CD4-positive, alpha-beta memory T cell (primary cell): ENCODE data around the gene FHIT. TPM values are rescaled to one million over a fixed set of nuclear protein-coding genes. Genes with fewer than 3 reads are reported as not detected.

Experiments
- CTCF ChIA-PET: fragments of 350-600 bp; sonication (Branson Sonifier 250); formaldehyde crosslinking; loops from one replicate; lab custom pipeline; 2021; ENCODE audit warnings: inconsistent platforms; ENCODE audit not compliant: partially characterized antibody; lab: Charles Lee
- POLR2A ChIA-PET: fragments of 350-600 bp; sonication (Branson Sonifier 250); formaldehyde crosslinking; loops from one replicate; lab custom pipeline; 2021; ENCODE audit not compliant: partially characterized antibody; lab: Charles Lee
- DNase-seq, 5 donors: peaks; one replicate each; pipeline versions ENCODE4 v3.0.0 to v3.0.0-alpha.2; 2020 to 2022; ENCODE audit warnings: mixed read lengths in 1 of 5
- H3K27ac ChIP-seq: one replicate; pipeline ENCODE4 v1.7.0; 2013; ENCODE audit warnings: low read depth, low read length
- H3K27me3 ChIP-seq: 2 replicates; pipeline ENCODE4 v1.7.0; 2013; ENCODE audit warnings: mild to moderate bottlenecking, low read length, moderate library complexity; ENCODE audit not compliant: insufficient read depth
- H3K36me3 ChIP-seq: 2 replicates; pipeline ENCODE4 v1.7.0; 2013; ENCODE audit warnings: mild to moderate bottlenecking, low read length, moderate library complexity; ENCODE audit not compliant: insufficient read depth
- H3K4me1 ChIP-seq: 2 replicates; pipeline ENCODE4 v1.7.0; 2013; ENCODE audit warnings: mild to moderate bottlenecking, low read length, moderate library complexity; ENCODE audit not compliant: insufficient read depth
- H3K4me3 ChIP-seq, 2 donors: one replicate each; pipeline ENCODE4 v1.7.0; 2013; ENCODE audit warnings: low read length in 2 of 2, mild to moderate bottlenecking in 1 of 2
- H3K9me3 ChIP-seq, 2 donors: one replicate each; pipeline ENCODE4 v1.7.0; 2013; ENCODE audit warnings: low read length in 2 of 2, control low read depth in 1 of 2; ENCODE audit not compliant: control insufficient read depth in 1 of 2
- H3K27ac Mint-ChIP-seq, 7 donors: one replicate each; pipeline ENCODE4 v1.8.0; 2020 to 2021; ENCODE audit warnings: mixed read lengths in 7 of 7, mild to moderate bottlenecking in 6 of 7, inconsistent platforms in 3 of 7, moderate library complexity in 3 of 7
- H3K27me3 Mint-ChIP-seq, 2 donors: one replicate each; pipeline ENCODE4 v1.8.0; 2020 to 2021; ENCODE audit warnings: mixed read lengths in 2 of 2
- H3K36me3 Mint-ChIP-seq, 2 donors: one replicate each; pipeline ENCODE4 v1.8.0; 2020 to 2021; ENCODE audit warnings: mixed read lengths in 2 of 2, inconsistent platforms in 1 of 2, mild to moderate bottlenecking in 1 of 2
- H3K4me1 Mint-ChIP-seq, 4 donors: one replicate each; pipeline ENCODE4 v1.8.0; 2020 to 2021; ENCODE audit warnings: mixed read lengths in 4 of 4, mild to moderate bottlenecking in 1 of 4
- H3K4me3 Mint-ChIP-seq, 8 donors: one replicate each; pipeline ENCODE4 v1.8.0; 2020 to 2021; ENCODE audit warnings: mixed read lengths in 8 of 8, mild to moderate bottlenecking in 7 of 8, moderate library complexity in 6 of 8, inconsistent platforms in 3 of 8
- H3K9me3 Mint-ChIP-seq, 8 donors: one replicate each; pipeline ENCODE4 v1.8.0; 2020 to 2021; ENCODE audit warnings: mixed read lengths in 8 of 8, mild to moderate bottlenecking in 5 of 8, inconsistent platforms in 3 of 8, moderate library complexity in 1 of 8
- intact Hi-C: fragments of 100-400 bp; cut with micrococcal nuclease; formaldehyde crosslinking; loops from one replicate; pipeline ENCODE4 v1.15.1; 2023
- polyA plus RNA-seq, 2 donors: library from polyadenylated mRNA; unstranded; fragments of 300-500 nt; fragmentation: Illumina TruSeq; gene quantifications; one replicate each; pipeline ENCODE4 v1.2.3, GENCODE V29; 2021
- total RNA-seq, 2 experiments: library from RNA; stranded (reverse); gene quantifications; one replicate each; pipeline ENCODE4 v1.2.3, GENCODE V29; 2021

The FHIT gene
- total and polyA plus RNA-seq, 4 experiments from 2014 or later: 8.5 to 58.7 (median 33.2) TPM

GRCh38 chr3:60764870-60765269, 486.4 kb downstream of the FHIT start:
- no peaks in the 10 kb centered on the region for H3K27me3 ChIP-seq
- H3K36me3 ChIP-seq: no peaks in the 10 kb centered on the region
- no peaks in the 10 kb centered on the region for H3K27me3 Mint-ChIP-seq
- no peak for DNase-seq
- H3K4me3 ChIP-seq: no peak overlapping the region
- no peak overlapping the region for H3K27ac Mint-ChIP-seq
- ChIA-PET POLR2A (no interaction called here), CTCF (no interaction called here)
- intact Hi-C loops: no loop called here
- H3K4me1 ChIP-seq: no peaks in the 10 kb centered on the region
- H3K27ac ChIP-seq: no peak overlapping the region
- H3K4me3 Mint-ChIP-seq: no peak overlapping the region
- H3K9me3 Mint-ChIP-seq: peaks cover 0 to 2% (median 0%) of the 10 kb centered on the region in 8 donors
- no peaks in the 10 kb centered on the region for H3K36me3 Mint-ChIP-seq
- no peaks in the 10 kb centered on the region for H3K9me3 ChIP-seq
- peaks cover 0 to 2% (median 0%) of the 10 kb centered on the region in 4 donors for H3K4me1 Mint-ChIP-seq

GRCh38 chr3:60760145-60760544, 491.1 kb downstream of the FHIT start:
- Mint-ChIP-seq H3K36me3 (no peaks in the 10 kb centered on the region), H3K9me3 (peaks cover 0 to 5% (median 1%) of the 10 kb centered on the region in 8 donors), H3K27me3 (no peaks in the 10 kb centered on the region), H3K4me3 (no peak overlapping the region), H3K27ac (no peak overlapping the region), H3K4me1 (peaks cover 0 to 2% (median 0%) of the 10 kb centered on the region in 4 donors)
- Histone ChIP-seq H3K27ac (no peak overlapping the region), H3K4me3 (no peak overlapping the region), H3K36me3 (no peaks in the 10 kb centered on the region), H3K9me3 (no peaks in the 10 kb centered on the region), H3K27me3 (no peaks in the 10 kb centered on the region), H3K4me1 (no peaks in the 10 kb centered on the region)
- no peak for DNase-seq
- intact Hi-C loops: no loop called here
- ChIA-PET POLR2A (no interaction called here), CTCF (no interaction called here)

- Histone ChIP-seq H3K36me3 (no peaks in the 10 kb centered on the region), H3K27ac (no peak overlapping the region), H3K9me3 (no peaks in the 10 kb centered on the region), H3K27me3 (no peaks in the 10 kb centered on the region), H3K4me1 (no peaks in the 10 kb centered on the region), H3K4me3 (no peak overlapping the region)
- H3K27me3 Mint-ChIP-seq: no peaks in the 10 kb centered on the region
- peaks cover 0 to 2% (median 0%) of the 10 kb centered on the region in 4 donors for H3K4me1 Mint-ChIP-seq
- H3K36me3 Mint-ChIP-seq: no peaks in the 10 kb centered on the region
- intact Hi-C loops: no loop called here
- DNase-seq: no peak
- H3K27ac Mint-ChIP-seq: no peak overlapping the region
- ChIA-PET POLR2A (no interaction called here), CTCF (no interaction called here)
- H3K4me3 Mint-ChIP-seq: no peak overlapping the region
- peaks cover 0 to 5% (median 1%) of the 10 kb centered on the region in 8 donors for H3K9me3 Mint-ChIP-seq
Measured at GRCh38 chr3:60759439-60759838, 491.8 kb downstream of the FHIT start.

GRCh38 chr3:60758831-60759230, 492.4 kb downstream of the FHIT start:
- no peak for DNase-seq
- peaks cover 0 to 2% (median 0%) of the 10 kb centered on the region in 4 donors for H3K4me1 Mint-ChIP-seq
- peaks cover 0 to 5% (median 1%) of the 10 kb centered on the region in 8 donors for H3K9me3 Mint-ChIP-seq
- H3K4me3 Mint-ChIP-seq: no peak overlapping the region
- intact Hi-C loops: no loop called here
- H3K27ac Mint-ChIP-seq: no peak overlapping the region
- Histone ChIP-seq H3K4me3 (no peak overlapping the region), H3K27me3 (no peaks in the 10 kb centered on the region), H3K4me1 (no peaks in the 10 kb centered on the region), H3K27ac (no peak overlapping the region), H3K9me3 (no peaks in the 10 kb centered on the region), H3K36me3 (no peaks in the 10 kb centered on the region)
- ChIA-PET POLR2A (no interaction called here), CTCF (no interaction called here)
- H3K27me3 Mint-ChIP-seq: no peaks in the 10 kb centered on the region
- no peaks in the 10 kb centered on the region for H3K36me3 Mint-ChIP-seq

GRCh38 chr3:60758171-60758570, 493.1 kb downstream of the FHIT start:
- H3K27me3 Mint-ChIP-seq: no peaks in the 10 kb centered on the region
- H3K4me3 Mint-ChIP-seq: no peak overlapping the region
- no peak overlapping the region for H3K27ac ChIP-seq
- ChIA-PET CTCF (no interaction called here), POLR2A (no interaction called here)
- intact Hi-C loops: no loop called here
- no peaks in the 10 kb centered on the region for H3K9me3 ChIP-seq
- H3K4me1 Mint-ChIP-seq: peaks cover 0 to 2% (median 0%) of the 10 kb centered on the region in 4 donors
- H3K4me3 ChIP-seq: no peak overlapping the region
- no peaks in the 10 kb centered on the region for H3K27me3 ChIP-seq
- no peak overlapping the region for H3K27ac Mint-ChIP-seq
- no peaks in the 10 kb centered on the region for H3K4me1 ChIP-seq
- H3K36me3 Mint-ChIP-seq: no peaks in the 10 kb centered on the region
- DNase-seq: no peak
- no peaks in the 10 kb centered on the region for H3K36me3 ChIP-seq
- H3K9me3 Mint-ChIP-seq: peaks cover 0 to 5% (median 1%) of the 10 kb centered on the region in 8 donors

- Histone ChIP-seq H3K4me3 (no peak overlapping the region), H3K27me3 (no peaks in the 10 kb centered on the region), H3K36me3 (no peaks in the 10 kb centered on the region), H3K27ac (no peak overlapping the region), H3K4me1 (no peaks in the 10 kb centered on the region), H3K9me3 (no peaks in the 10 kb centered on the region)
- Mint-ChIP-seq H3K27ac (no peak overlapping the region), H3K4me3 (no peak overlapping the region), H3K9me3 (peaks cover 0 to 5% (median 2%) of the 10 kb centered on the region in 8 donors), H3K27me3 (no peaks in the 10 kb centered on the region), H3K36me3 (no peaks in the 10 kb centered on the region), H3K4me1 (peaks cover 0 to 2% (median 0%) of the 10 kb centered on the region in 4 donors)
- ChIA-PET POLR2A (no interaction called here), CTCF (no interaction called here)
- intact Hi-C loops: no loop called here
- no peak for DNase-seq
Measured at GRCh38 chr3:60757724-60758123, 493.5 kb downstream of the FHIT start.

GRCh38 chr3:60756241-60757030, 494.8 kb downstream of the FHIT start:
- Histone ChIP-seq H3K27me3 (no peaks in the 10 kb centered on the region), H3K27ac (no peak overlapping the region), H3K36me3 (no peaks in the 10 kb centered on the region), H3K4me3 (no peak overlapping the region), H3K9me3 (no peaks in the 10 kb centered on the region), H3K4me1 (no peaks in the 10 kb centered on the region)
- Mint-ChIP-seq H3K27me3 (no peaks in the 10 kb centered on the region), H3K4me3 (no peak overlapping the region), H3K9me3 (peaks cover 0 to 5% (median 2%) of the 10 kb centered on the region in 8 donors), H3K36me3 (no peaks in the 10 kb centered on the region), H3K27ac (no peak overlapping the region), H3K4me1 (peaks cover 0 to 2% (median 0%) of the 10 kb centered on the region in 4 donors)
- DNase-seq: no peak
- ChIA-PET CTCF (interaction anchor here (0.5 kb wide), 1 partner anchor 10 kb away, joined by 3 read pairs; no protein-coding TSS in a partner anchor), POLR2A (no interaction called here)
- intact Hi-C loops: no loop called here
